IMR-90 (cell line): ENCODE data around the gene TBCD. TPM values are rescaled to one million over a fixed set of nuclear protein-coding genes. Genes with fewer than 3 reads are reported as not detected.

Experiments used
- ATAC-seq: fragments of 200-7000 bp; cut with Tn5 transposase; 2 replicates; pipeline ENCODE4 v1.9.1; 2020; ENCODE audit warnings: low read depth, mild to moderate bottlenecking, moderate library complexity
- BruUV-seq: library from RNA; stranded (reverse); fragments of 400-500 nt; replicated peaks from 2 replicates; lab custom pipeline; 2021; lab: Mats Ljungman, UMichigan
- CTCF ChIA-PET: fragments of 300-600 bp; formaldehyde crosslinking; extraction: SDS; loops from one replicate; lab custom pipeline; 2021; ENCODE audit warnings: antibody characterized with exemption; lab: Yijun Ruan, JAX
- POLR2A ChIA-PET: fragments of 300-600 bp; sonication (Branson Sonifier 250); formaldehyde crosslinking; loops from one replicate; lab custom pipeline; 2022; ENCODE audit warnings: antibody characterized with exemption; ENCODE audit not compliant: unreplicated experiment; lab: Charles Lee
- DNase-seq: peaks from one replicate; pipeline ENCODE4 v3.0.0; 2013
- H2AFZ ChIP-seq: replicated peaks from 2 replicates; pipeline ENCODE3; 2013; ENCODE audit warnings: low read length, mild to moderate bottlenecking; ENCODE audit not compliant: poor library complexity
- H2AK5ac ChIP-seq: 2 replicates; pipeline ENCODE4 v1.6.1; 2013; ENCODE audit warnings: low read depth, low read length, inconsistent platforms
- H2AK9ac ChIP-seq: replicated peaks from 2 replicates; pipeline ENCODE3; 2013; ENCODE audit warnings: mild to moderate bottlenecking, low read depth, low read length, moderate library complexity; ENCODE audit not compliant: poor library complexity
- H2BK120ac ChIP-seq: 2 replicates; pipeline ENCODE4 v1.6.1; 2013; ENCODE audit warnings: low read depth, low read length, inconsistent platforms
- H2BK15ac ChIP-seq: 3 replicates; pipeline ENCODE4 v1.6.1; 2013; ENCODE audit warnings: low read depth, low read length, inconsistent platforms
- H2BK20ac ChIP-seq: 2 replicates; pipeline ENCODE4 v1.6.1; 2013; ENCODE audit warnings: low read depth, mild to moderate bottlenecking, inconsistent platforms, low read length, moderate library complexity
- H2BK5ac ChIP-seq: 2 replicates; pipeline ENCODE4 v1.6.1; 2013; ENCODE audit warnings: mild to moderate bottlenecking, low read depth, low read length, inconsistent platforms; ENCODE audit not compliant: poor library complexity, severe bottlenecking
- H3K14ac ChIP-seq: replicated peaks from 2 replicates; pipeline ENCODE4 v1.6.1; 2013; ENCODE audit warnings: low read depth, low read length, inconsistent platforms
- H3K18ac ChIP-seq: 2 replicates; pipeline ENCODE4 v1.6.1; 2013; ENCODE audit warnings: low read depth, low read length, control low read depth
- H3K23ac ChIP-seq: 2 replicates; pipeline ENCODE4 v1.6.1; 2013; ENCODE audit warnings: low read depth, low read length, inconsistent platforms
- H3K27ac ChIP-seq: 2 replicates; pipeline ENCODE4 v1.5.1; 2013; ENCODE audit warnings: mild to moderate bottlenecking, control low read depth, low read length; ENCODE audit not compliant: insufficient read depth
- H3K27me3 ChIP-seq: 2 replicates; pipeline ENCODE4 v1.6.1; 2013; ENCODE audit warnings: low read length; ENCODE audit not compliant: control insufficient read depth, insufficient read depth
- H3K36me3 ChIP-seq: 2 replicates; pipeline ENCODE4 v1.6.1; 2013; ENCODE audit warnings: low read length, mixed read lengths; ENCODE audit not compliant: control insufficient read depth, insufficient read depth
- H3K4ac ChIP-seq: 2 replicates; pipeline ENCODE4 v1.6.1; 2013; ENCODE audit warnings: low read depth, low read length, inconsistent platforms
- H3K4me1 ChIP-seq: 2 replicates; pipeline ENCODE4 v1.6.1; 2013; ENCODE audit warnings: low read length, mixed read lengths; ENCODE audit not compliant: control insufficient read depth, insufficient read depth
- H3K4me2 ChIP-seq: 2 replicates; pipeline ENCODE4 v1.6.1; 2013; ENCODE audit warnings: low read depth, mild to moderate bottlenecking, control low read depth, low read length, moderate library complexity
- H3K4me3 ChIP-seq: 2 replicates; pipeline ENCODE4 v1.5.1; 2013; ENCODE audit warnings: low read depth, mild to moderate bottlenecking, control low read depth, low read length, moderate library complexity; ENCODE audit not compliant: insufficient read depth
- H3K56ac ChIP-seq: 2 replicates; pipeline ENCODE4 v1.6.1; 2013; ENCODE audit warnings: low read length, inconsistent platforms; ENCODE audit not compliant: insufficient read depth; ENCODE audit errors: extremely low read depth
- H3K79me1 ChIP-seq, 2 experiments: 2 replicates each; pipeline ENCODE4 v1.6.1; 2013; ENCODE audit warnings: low read length in 2 of 2, inconsistent platforms in 1 of 2, low read depth in 1 of 2
- H3K9ac ChIP-seq: 2 replicates; pipeline ENCODE4 v1.6.1; 2013; ENCODE audit warnings: low read depth, low read length, control low read depth
- H3K9me1 ChIP-seq: 2 replicates; pipeline ENCODE4 v1.6.1; 2013; ENCODE audit warnings: low read length, inconsistent platforms; ENCODE audit not compliant: insufficient read depth
- H3K9me3 ChIP-seq: 2 replicates; pipeline ENCODE4 v1.6.1; 2013; ENCODE audit warnings: low read length; ENCODE audit not compliant: control insufficient read depth, insufficient read depth
- H4K20me1 ChIP-seq: 2 replicates; pipeline ENCODE4 v1.6.1; 2013; ENCODE audit warnings: low read length, inconsistent platforms; ENCODE audit not compliant: insufficient read depth
- H4K5ac ChIP-seq: 2 replicates; pipeline ENCODE4 v1.6.1; 2013; ENCODE audit warnings: mild to moderate bottlenecking, low read depth, low read length, control low read depth
- H4K8ac ChIP-seq, 2 experiments: 2 replicates each; pipeline ENCODE4 v1.6.1; 2013; ENCODE audit warnings: low read depth in 2 of 2, low read length in 2 of 2, control low read depth in 1 of 2, inconsistent platforms in 1 of 2
- H4K91ac ChIP-seq: 2 replicates; pipeline ENCODE4 v1.6.1; 2013; ENCODE audit warnings: low read depth, low read length, inconsistent platforms; ENCODE audit not compliant: insufficient read depth
- CEBPB ChIP-seq: IDR thresholded peaks from 2 replicates; pipeline ENCODE4 v1.6.1; 2012; ENCODE audit warnings: low read depth, low read length, improper control_type of control experiment
- CHD1 ChIP-seq: IDR thresholded peaks from 2 replicates; pipeline ENCODE4 v1.6.1; 2012; ENCODE audit warnings: low read depth, low read length, improper control_type of control experiment
- FOS ChIP-seq: fragments of 150-350 bp; IDR thresholded peaks from 2 replicates; pipeline ENCODE4 v1.6.1; 2016; ENCODE audit warnings: low read depth, low read length
- MAFK ChIP-seq: IDR thresholded peaks from 2 replicates; pipeline ENCODE4 v1.6.1; 2012; ENCODE audit warnings: low read depth, low read length, improper control_type of control experiment
- MXI1 ChIP-seq: IDR thresholded peaks from 2 replicates; pipeline ENCODE4 v1.6.1; 2012; ENCODE audit warnings: low read depth, mild to moderate bottlenecking, low read length, moderate library complexity, borderline replicate concordance
- NFE2L2 ChIP-seq: fragments of 150-350 bp; IDR thresholded peaks from 2 replicates; pipeline ENCODE4 v1.6.1; 2016; ENCODE audit warnings: low read depth, mild to moderate bottlenecking, low read length
- POLR2A ChIP-seq: IDR thresholded peaks from 2 replicates; pipeline ENCODE4 v1.6.1; 2012; ENCODE audit warnings: mild to moderate bottlenecking, low read depth, low read length
- RAD21 ChIP-seq: IDR thresholded peaks from 2 replicates; pipeline ENCODE4 v1.6.1; 2012; ENCODE audit warnings: low read length, improper control_type of control experiment
- RCOR1 ChIP-seq: IDR thresholded peaks from 2 replicates; pipeline ENCODE4 v1.6.1; 2012; ENCODE audit warnings: mild to moderate bottlenecking, low read length, improper control_type of control experiment; ENCODE audit not compliant: insufficient replicate concordance
- RFX5 ChIP-seq: IDR thresholded peaks from 2 replicates; pipeline ENCODE4 v1.8.0; 2012; ENCODE audit warnings: low read depth, mild to moderate bottlenecking, low read length, moderate library complexity
- SMC3 ChIP-seq: fragments of 150-350 bp; IDR thresholded peaks from 2 replicates; pipeline ENCODE4 v1.6.1; 2016; ENCODE audit warnings: low read depth, mild to moderate bottlenecking, antibody characterized with exemption, low read length, moderate library complexity
- WGBS, 2 experiments: methylation state at CpG; one replicate each; pipeline versions ENCODE4 v1.1.5 to v1.1.7; 2013; ENCODE audit warnings: missing lambda C conversion rate in 2 of 2; ENCODE audit not compliant: insufficient read length in 1 of 2; ENCODE audit errors: extremely low coverage in 2 of 2; 5-methylcytosine and 5-hydroxymethylcytosine counted together
- dilution Hi-C: fragments of 300-500 bp; cut with HindIII; formaldehyde crosslinking; loops from one replicate; pipeline ENCODE4 v1.14.3; 2018; ENCODE audit warnings: low sequenced_read_pairs; ENCODE audit not compliant: unreplicated experiment
- in situ Hi-C: fragments of 300-500 bp; cut with MboI; formaldehyde crosslinking; loops from 3 replicates; pipeline ENCODE4 v1.14.3; 2019; ENCODE audit warnings: low sequenced_read_pairs, inconsistent platforms, mixed read lengths
- intact Hi-C: fragments of 100-400 bp; cut with micrococcal nuclease; formaldehyde crosslinking; loops from 2 replicates; pipeline ENCODE4 v1.10.0; 2022
- polyA plus RNA-seq, 3 experiments: library from polyadenylated mRNA; depleted of rRNA; stranded (reverse); fragments of >200 nt; gene quantifications; 2 replicates each; pipeline ENCODE4 v1.2.3, GENCODE V29; 2012; ENCODE audit warnings: low replicate concordance in 1 of 3
- total RNA-seq: library from RNA; depleted of rRNA; stranded (reverse); fragments of >200 nt; gene quantifications from 2 replicates; pipeline ENCODE4 v1.2.3, GENCODE V29; 2012
- TF ChIP-seq, protein P1 (sequence below): conservative IDR thresholded peaks from 2 replicates; pipeline ENCODE4 v1.5.1; 2012; ENCODE audit warnings: mild to moderate bottlenecking, low read depth, low read length, improper control_type of control experiment
- TF ChIP-seq, protein P2 (sequence below): fragments of 150-350 bp; IDR thresholded peaks from 2 replicates; pipeline ENCODE4 v1.6.1; 2016; ENCODE audit warnings: low read depth, mild to moderate bottlenecking, low read length, moderate library complexity, borderline replicate concordance

Gene TBCD
- total and polyA plus RNA-seq, 2 of the 4 experiments (the other 2 are of a cell fraction), result 21.9 to 54.5 TPM

DNA sequence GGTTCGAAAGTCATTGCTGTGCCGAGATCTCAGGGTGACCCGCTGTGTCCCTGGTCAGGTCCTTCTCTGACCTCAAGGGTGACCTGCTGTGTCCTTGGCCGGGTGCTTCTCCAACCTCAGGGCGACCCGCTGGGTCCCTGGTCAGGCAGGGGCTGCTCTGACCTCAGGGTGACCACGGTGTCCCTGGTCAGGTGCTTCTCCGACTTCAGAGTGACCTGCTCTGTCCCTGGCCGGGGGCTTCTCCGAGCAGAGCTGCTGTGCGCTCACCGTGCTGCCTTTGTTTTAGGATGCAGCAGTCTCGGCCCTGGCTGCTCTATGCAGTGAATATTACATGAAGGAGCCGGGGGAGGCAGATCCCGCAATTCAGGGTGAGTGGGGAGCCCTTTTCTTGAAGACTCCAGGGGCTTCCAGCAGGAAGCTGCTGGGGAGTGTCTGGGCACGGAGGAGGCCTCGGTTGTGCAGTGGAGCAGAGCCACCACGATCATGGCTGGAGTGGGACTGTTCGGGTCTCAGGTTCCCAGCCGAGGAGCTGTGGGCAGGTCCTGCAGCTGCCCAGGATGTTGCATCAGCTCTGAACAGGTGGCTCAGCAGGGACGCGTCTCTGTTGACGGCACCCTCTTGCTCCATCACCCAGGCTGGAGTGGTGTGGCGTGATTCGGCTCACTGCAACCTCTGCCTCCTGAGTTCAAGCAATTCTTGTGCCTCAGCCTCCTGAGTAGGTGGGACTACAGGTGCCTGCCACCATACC is 171.7 kb downstream of the TBCD start:
- Histone ChIP-seq H4K91ac (no peak overlapping the region), H3K4ac (no peak overlapping the region), H3K9ac (no peak overlapping the region), H3K36me3 (peaks cover 22% of the 10 kb centered on the region), H3K18ac (no peak overlapping the region), H4K8ac (no peak overlapping the region), H3K27me3 (no peaks in the 10 kb centered on the region), H2AK5ac (no peak overlapping the region), H4K20me1 (no peaks in the 10 kb centered on the region), H3K9me3 (no peaks in the 10 kb centered on the region), H3K56ac (no peak overlapping the region), H3K23ac (no peak overlapping the region), H3K79me1 (no peaks in the 10 kb centered on the region), H2BK15ac (no peak overlapping the region), H2BK120ac (no peak overlapping the region), H2AFZ (no peak overlapping the region), H3K14ac (no peak overlapping the region), H3K4me2 (no peak overlapping the region), H3K27ac (no peak overlapping the region), H2BK5ac (no peak overlapping the region), H3K4me3 (no peak overlapping the region), H3K4me1 (no peaks in the 10 kb centered on the region), H4K5ac (no peak overlapping the region), H2AK9ac (no peak overlapping the region), H2BK20ac (no peak overlapping the region), H3K9me1 (no peaks in the 10 kb centered on the region; the same call in 1 of the 2 replicates)
- WGBS, 2 experiments, result 95% methylated on average over 11 of the region's 25 CpGs; no CpG with 5 or more reads in 1 of the 2 experiments
- no TSS peak for BruUV-seq
- no peak for TF ChIP-seq NFE2L2
- TF ChIP-seq SMC3, result no peak
- TF ChIP-seq POLR2A, result no peak
- no peak for TF ChIP-seq MAFK
- no peak for TF ChIP-seq CHD1
- TF ChIP-seq FOS, result no peak
- TF ChIP-seq, protein P1, sequence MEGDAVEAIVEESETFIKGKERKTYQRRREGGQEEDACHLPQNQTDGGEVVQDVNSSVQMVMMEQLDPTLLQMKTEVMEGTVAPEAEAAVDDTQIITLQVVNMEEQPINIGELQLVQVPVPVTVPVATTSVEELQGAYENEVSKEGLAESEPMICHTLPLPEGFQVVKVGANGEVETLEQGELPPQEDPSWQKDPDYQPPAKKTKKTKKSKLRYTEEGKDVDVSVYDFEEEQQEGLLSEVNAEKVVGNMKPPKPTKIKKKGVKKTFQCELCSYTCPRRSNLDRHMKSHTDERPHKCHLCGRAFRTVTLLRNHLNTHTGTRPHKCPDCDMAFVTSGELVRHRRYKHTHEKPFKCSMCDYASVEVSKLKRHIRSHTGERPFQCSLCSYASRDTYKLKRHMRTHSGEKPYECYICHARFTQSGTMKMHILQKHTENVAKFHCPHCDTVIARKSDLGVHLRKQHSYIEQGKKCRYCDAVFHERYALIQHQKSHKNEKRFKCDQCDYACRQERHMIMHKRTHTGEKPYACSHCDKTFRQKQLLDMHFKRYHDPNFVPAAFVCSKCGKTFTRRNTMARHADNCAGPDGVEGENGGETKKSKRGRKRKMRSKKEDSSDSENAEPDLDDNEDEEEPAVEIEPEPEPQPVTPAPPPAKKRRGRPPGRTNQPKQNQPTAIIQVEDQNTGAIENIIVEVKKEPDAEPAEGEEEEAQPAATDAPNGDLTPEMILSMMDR, result no peak
- no peak for TF ChIP-seq MXI1
- TF ChIP-seq RCOR1, result no peak
- no peak for TF ChIP-seq CEBPB
- TF ChIP-seq RAD21, result no peak
- no peak for TF ChIP-seq RFX5
- TF ChIP-seq, protein P2, sequence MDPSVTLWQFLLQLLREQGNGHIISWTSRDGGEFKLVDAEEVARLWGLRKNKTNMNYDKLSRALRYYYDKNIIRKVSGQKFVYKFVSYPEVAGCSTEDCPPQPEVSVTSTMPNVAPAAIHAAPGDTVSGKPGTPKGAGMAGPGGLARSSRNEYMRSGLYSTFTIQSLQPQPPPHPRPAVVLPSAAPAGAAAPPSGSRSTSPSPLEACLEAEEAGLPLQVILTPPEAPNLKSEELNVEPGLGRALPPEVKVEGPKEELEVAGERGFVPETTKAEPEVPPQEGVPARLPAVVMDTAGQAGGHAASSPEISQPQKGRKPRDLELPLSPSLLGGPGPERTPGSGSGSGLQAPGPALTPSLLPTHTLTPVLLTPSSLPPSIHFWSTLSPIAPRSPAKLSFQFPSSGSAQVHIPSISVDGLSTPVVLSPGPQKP, result no peak
- intact Hi-C loops (no loop called here), dilution Hi-C loops (no loop called here), in situ Hi-C loops (no loop called here)
- ATAC-seq (no peak), DNase-seq (no peak)
- POLR2A ChIA-PET, result no interaction called here
- CTCF ChIA-PET, result no interaction called here
